NCI-H2081 treated with DMSO at 0.1 percent for 48 hours (cell line): ENCODE measurements around the gene DSG3.

Experiments
- DNase-seq: peaks from one replicate; lab custom pipeline; 2025; lab: John Stamatoyannopoulos, UW

DSG3 gene

GRCh38 chr18:31432316-31432715 lies 15.2 kb upstream of the DSG3 start:
- DNase-seq, result no peak

GRCh38 chr18:31436825-31437224 lies 10.7 kb upstream of the DSG3 start:
- no peak for DNase-seq

DNA sequence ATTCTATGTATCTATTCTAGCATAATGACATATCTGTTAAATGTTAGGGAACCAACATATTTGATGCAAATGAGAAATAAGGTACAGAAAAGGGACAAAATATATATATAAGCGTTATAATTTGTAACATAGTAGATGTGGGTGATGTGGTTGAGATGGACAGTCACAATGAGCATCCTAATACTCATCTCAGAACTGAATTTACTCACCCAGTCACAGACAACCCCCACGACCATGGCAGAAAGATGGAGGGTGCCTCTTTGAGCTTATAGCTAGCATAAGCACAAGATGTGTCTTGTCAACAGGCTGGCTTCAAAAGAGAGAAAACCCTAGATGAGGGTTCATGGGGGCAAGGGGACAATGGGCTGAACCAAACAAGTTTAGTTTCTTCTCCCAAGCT lies 9.1 kb upstream of the DSG3 start:
- no peak for DNase-seq

- no peak for DNase-seq
Measured at GRCh38 chr18:31439807-31440325, 7.7 kb upstream of the DSG3 start.

DNA sequence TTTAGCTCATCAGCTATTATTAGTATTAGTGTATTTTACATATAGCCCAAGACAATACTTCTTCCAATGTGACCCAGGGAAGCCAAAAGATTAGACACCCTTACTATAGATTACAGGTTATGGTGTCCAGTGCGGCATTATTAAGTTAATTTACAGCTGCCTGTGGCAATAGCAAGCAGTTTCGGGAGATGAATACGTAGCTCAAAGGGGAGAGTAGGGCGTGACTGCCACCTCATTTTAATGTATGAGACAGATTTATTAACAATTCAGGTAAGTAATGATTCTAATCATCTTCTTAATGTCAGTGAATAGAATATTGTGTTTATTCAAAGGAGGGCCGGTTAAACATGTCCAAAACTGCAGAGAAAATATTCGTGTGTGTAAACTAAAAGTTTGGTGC lies 6.8 kb upstream of the DSG3 start:
- no peak for DNase-seq

DNA sequence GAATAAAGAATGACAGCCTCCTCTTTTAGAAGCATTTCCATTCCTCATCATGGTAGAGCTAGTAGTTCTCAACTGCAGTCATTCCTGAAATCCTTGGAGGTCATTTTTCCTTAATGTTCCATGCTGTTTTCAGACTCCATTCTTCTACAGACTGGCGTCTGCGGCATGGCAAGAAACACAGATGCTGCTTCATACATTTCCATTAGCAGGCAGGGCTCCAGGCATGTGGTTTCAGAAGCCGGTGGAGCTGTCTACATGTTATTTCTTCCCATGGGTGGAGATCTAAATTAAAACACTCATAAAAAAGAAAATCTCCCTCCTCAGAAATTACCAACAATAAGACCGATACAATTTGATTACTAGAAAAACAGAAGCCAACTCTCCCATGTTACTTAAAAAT lies 6.0 kb upstream of the DSG3 start:
- no peak for DNase-seq

- DNase-seq, result no peak
Measured at GRCh38 chr18:31444142-31444541, 3.4 kb upstream of the DSG3 start.

- no peak for DNase-seq
Measured at GRCh38 chr18:31445908-31446307, 1.6 kb upstream of the DSG3 start.

DNA sequence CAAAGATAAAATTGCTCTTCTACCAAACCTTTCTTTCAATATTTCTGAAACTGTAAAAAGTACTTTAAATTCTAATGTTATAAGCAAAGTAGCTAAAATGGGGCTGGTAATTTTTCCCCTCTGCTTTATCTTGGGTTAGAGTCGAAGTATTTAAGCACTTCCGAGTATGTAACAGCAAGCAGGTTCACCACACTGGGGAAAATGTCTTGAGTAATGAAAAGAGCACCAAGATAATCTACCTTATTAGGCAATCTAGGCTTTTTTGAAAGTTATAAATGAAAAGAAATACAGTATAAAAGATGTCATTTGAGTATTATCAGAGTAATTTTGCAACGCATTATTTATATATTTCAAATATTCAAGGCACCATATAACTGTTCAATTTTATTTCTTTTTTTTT lies 687 bp upstream of the DSG3 start:
- DNase-seq, result no peak

DNA sequence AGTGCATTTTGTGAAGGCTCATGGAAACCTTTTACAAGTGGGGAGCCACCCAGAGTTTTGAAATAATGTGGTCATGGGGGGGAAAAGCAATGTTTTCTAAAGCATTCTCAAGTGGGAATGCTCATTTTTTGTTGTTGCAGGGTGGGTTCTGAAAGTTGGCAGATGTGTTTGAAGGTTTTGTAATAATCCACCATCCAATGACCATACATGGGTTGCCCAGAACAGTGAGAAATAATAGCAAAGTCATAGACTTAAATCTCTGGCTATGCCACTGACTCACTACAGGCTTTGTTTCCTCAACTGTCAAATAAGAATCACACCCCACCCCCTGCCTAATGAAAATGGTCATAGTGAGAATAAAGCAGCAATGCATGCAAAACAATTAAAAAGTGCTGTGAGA lies 2.9 kb downstream of the DSG3 start:
- DNase-seq, result no peak

GRCh38 chr18:31451625-31452024 lies 4.1 kb downstream of the DSG3 start:
- no peak for DNase-seq

- no peak for DNase-seq
Measured at GRCh38 chr18:31454066-31454708, 6.6 kb downstream of the DSG3 start.

DNA sequence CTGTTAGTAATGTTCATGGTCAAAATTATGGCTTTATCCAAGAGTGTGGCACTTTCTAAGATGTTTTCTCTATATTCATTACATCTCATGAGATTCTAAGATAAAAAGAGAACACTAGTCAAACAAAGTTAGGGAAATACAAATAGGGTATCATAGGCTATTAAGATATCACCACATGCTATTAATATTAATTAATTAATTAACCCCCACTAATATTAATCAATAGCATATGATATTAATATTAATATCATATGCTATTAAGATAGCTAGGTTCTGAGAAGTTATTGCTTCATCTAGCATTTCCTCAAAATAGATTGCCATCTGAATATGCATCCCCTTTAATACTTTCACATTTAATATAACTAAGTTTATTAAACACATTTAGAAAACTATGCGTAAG lies 22.1 kb downstream of the DSG3 start:
- DNase-seq, result no peak

GRCh38 chr18:31478688-31479087 lies 31.1 kb downstream of the DSG3 start:
- no peak for DNase-seq

- no peak for DNase-seq
Measured at GRCh38 chr18:31482051-31482450, 34.5 kb downstream of the DSG3 start.

DNA sequence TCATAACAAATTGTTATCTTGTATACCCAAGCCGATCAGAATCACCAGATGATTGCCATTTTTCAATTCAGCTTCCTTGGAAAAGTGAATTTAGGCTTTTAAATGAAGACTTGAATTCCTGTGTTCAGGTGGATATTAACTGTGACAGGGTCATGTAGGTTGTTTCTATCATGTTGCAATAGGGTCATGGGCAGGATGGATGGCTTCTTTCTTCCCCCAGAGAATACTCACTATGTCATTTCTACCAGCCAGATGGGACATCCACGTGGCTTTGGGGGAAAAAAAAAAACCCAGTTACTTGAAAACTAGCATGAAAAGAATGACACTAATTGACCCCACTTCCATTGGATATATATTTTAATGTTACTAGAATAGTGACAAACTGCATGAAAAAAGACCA lies 35.9 kb downstream of the DSG3 start:
- DNase-seq, result no peak

- no peak for DNase-seq
Measured at GRCh38 chr18:31484461-31484860, 36.9 kb downstream of the DSG3 start.

DNA sequence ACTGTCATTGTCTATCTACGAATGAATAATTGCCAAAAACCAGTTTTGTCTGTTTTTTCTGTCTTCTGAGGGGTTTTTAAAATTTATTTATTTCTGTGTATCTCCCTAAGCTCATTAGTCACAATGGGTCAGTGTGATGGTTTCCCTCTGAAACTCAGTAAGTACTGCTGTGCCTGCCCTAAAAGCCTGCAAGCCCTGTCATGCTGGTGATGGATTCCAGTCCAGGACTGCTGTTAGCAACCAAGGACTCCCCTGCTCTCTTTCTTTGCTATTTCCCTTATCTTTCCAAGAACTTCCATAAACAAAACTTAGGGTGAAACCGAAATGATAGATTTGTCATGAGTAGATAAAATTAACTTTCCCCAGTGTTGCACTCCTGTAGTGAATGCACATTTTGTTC lies 38.6 kb downstream of the DSG3 start:
- no peak for DNase-seq

GRCh38 chr18:31487246-31488015 lies 39.9 kb downstream of the DSG3 start:
- no peak for DNase-seq

- DNase-seq, result no peak
Measured at GRCh38 chr18:31489311-31489710, 41.8 kb downstream of the DSG3 start.

DNA sequence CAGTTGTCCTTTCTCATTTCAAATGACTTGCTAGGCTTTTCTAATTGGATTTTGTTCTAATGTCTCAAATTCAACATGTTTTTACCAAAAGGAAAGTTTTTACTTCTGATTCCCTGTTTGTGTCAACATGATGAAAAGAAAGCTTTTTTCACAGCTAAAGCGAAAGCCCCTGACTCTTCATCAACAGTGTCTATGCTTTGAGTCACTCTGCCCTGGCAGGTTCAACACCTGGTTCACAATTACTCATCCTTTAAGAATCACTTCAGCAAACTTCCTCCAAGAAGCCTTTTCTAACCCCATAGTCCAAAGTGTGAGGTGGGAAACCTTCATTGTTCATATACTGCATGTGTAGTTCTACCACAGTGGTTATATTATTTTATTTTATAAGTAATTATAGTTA lies 42.8 kb downstream of the DSG3 start:
- DNase-seq, result no peak

GRCh38 chr18:31490833-31491232 lies 43.3 kb downstream of the DSG3 start:
- no peak for DNase-seq

DNA sequence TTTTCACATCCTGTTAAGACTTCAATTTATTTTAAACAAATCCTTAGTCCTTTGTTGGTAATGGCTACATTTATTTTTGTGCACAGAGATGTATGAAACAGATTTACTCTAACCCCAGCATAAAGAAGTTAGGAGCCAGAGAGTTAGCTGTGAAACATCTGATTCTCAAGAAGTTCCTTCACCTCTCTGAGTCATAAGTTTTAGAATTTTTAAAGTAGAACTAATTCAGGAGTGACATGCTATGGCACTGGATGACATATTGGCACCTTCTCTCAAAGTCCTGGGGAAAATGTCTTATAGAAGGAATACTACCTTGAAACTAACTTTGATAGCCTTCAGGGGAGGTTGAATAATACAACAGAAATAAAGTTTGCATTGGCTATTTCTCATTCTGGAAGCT lies 44.0 kb downstream of the DSG3 start:
- no peak for DNase-seq

- DNase-seq, result no peak
Measured at GRCh38 chr18:31492671-31493070, 45.1 kb downstream of the DSG3 start.
